Measurements from ENCODE around the gene EP300. TPM values are rescaled to one million over a fixed set of nuclear protein-coding genes. Genes with fewer than 3 reads are reported as not detected.
"Not testable (repeated sequence)": the region's sequence is repeated elsewhere in the genome, so short reads cannot be mapped to it uniquely, and the experiment has no call there.

Gene EP300
- total RNA-seq: 15.5 and 168 TPM in 2 replicates

GRCh38 chr22:41092023-41092817, at the start of gene EP300:
EP300 (plus strand) TSS chr22:41092592; CDS start chr22:41093005, 413 bp downstream.
- DNase-seq (ENCODE audit: low read depth): peak; percentile 39

- DNase-seq (ENCODE audit: low read depth): no peak
Measured at GRCh38 chr22:41043722-41044121, 48.7 kb upstream of the EP300 start.

GRCh38 chr22:41045575-41045974, 46.8 kb upstream of the EP300 start:
- DNase-seq (ENCODE audit: low read depth): not testable (repeated sequence)

- DNase-seq (ENCODE audit: low read depth): no peak
Measured at GRCh38 chr22:41047801-41048211, 44.6 kb upstream of the EP300 start.

- DNase-seq (ENCODE audit: low read depth): not testable (repeated sequence)
Measured at GRCh38 chr22:41048345-41048744, 44.0 kb upstream of the EP300 start.

- DNase-seq (ENCODE audit: low read depth): peak; percentile 42
Measured at GRCh38 chr22:41048791-41049717, 43.3 kb upstream of the EP300 start.

GRCh38 chr22:41049795-41050194, 42.6 kb upstream of the EP300 start:
- not testable (repeated sequence) for DNase-seq (ENCODE audit: low read depth)

- DNase-seq (ENCODE audit: low read depth): no peak
Measured at GRCh38 chr22:41050883-41051282, 41.5 kb upstream of the EP300 start.

- DNase-seq (ENCODE audit: low read depth): peak; percentile 86
Measured at GRCh38 chr22:41052661-41053490, 39.5 kb upstream of the EP300 start.

GRCh38 chr22:41057076-41057475, 35.3 kb upstream of the EP300 start:
- no peak for DNase-seq (ENCODE audit: low read depth)

GRCh38 chr22:41062146-41062545, 30.2 kb upstream of the EP300 start:
- no peak for DNase-seq (ENCODE audit: low read depth)

GRCh38 chr22:41064326-41064725, 28.1 kb upstream of the EP300 start:
- DNase-seq (ENCODE audit: low read depth): not testable (repeated sequence)

- not testable (repeated sequence) for DNase-seq (ENCODE audit: low read depth)
Measured at GRCh38 chr22:41066341-41066740, 26.1 kb upstream of the EP300 start.

GRCh38 chr22:41067968-41068367, 24.4 kb upstream of the EP300 start:
- not testable (repeated sequence) for DNase-seq (ENCODE audit: low read depth)

GRCh38 chr22:41070665-41071331, 21.6 kb upstream of the EP300 start:
- no peak for DNase-seq (ENCODE audit: low read depth)

- DNase-seq (ENCODE audit: low read depth): no peak
Measured at GRCh38 chr22:41074061-41074460, 18.3 kb upstream of the EP300 start.

GRCh38 chr22:41074466-41074865, 17.9 kb upstream of the EP300 start:
- no peak for DNase-seq (ENCODE audit: low read depth)

- no peak for DNase-seq (ENCODE audit: low read depth)
Measured at GRCh38 chr22:41074941-41075710, 17.3 kb upstream of the EP300 start.

GRCh38 chr22:41075946-41076345, 16.4 kb upstream of the EP300 start:
- no peak for DNase-seq (ENCODE audit: low read depth)

GRCh38 chr22:41076857-41077256, 15.5 kb upstream of the EP300 start:
- DNase-seq (ENCODE audit: low read depth): no peak
